HS-27A (cell line): ENCODE results near the gene AFF1.

Experiments
- DNase-seq: peaks from one replicate; pipeline ENCODE4 v3.0.0-alpha.2; 2012; ENCODE audit warnings: low read depth, missing footprints

AFF1 gene

GRCh38 chr4:86919561-86920223 is 15.1 kb upstream of the AFF1 start:
- DNase-seq, result no peak

- no peak for DNase-seq
Measured at GRCh38 chr4:86921608-86922252, 13.1 kb upstream of the AFF1 start.

- DNase-seq, result peak; percentile 82
Measured at GRCh38 chr4:86924811-86925210, 10.0 kb upstream of the AFF1 start.

- no peak for DNase-seq
Measured at GRCh38 chr4:86926435-86927086, 8.2 kb upstream of the AFF1 start.

GRCh38 chr4:86927843-86928395 is 6.9 kb upstream of the AFF1 start:
- DNase-seq, result peak; percentile 79

GRCh38 chr4:86928400-86929255 is 6.2 kb upstream of the AFF1 start:
- DNase-seq, result no peak

GRCh38 chr4:86934147-86934770 is 552 bp upstream of the AFF1 start:
- no peak for DNase-seq

- no peak for DNase-seq
Measured at GRCh38 chr4:86935566-86935852, 698 bp downstream of the AFF1 start.

- DNase-seq, result peak; percentile 69
Measured at GRCh38 chr4:86935853-86936733, 1.3 kb downstream of the AFF1 start.

GRCh38 chr4:86938771-86939520 is 4.1 kb downstream of the AFF1 start:
- DNase-seq, result no peak

GRCh38 chr4:86939729-86940575 is 5.1 kb downstream of the AFF1 start:
- no peak for DNase-seq

- no peak for DNase-seq
Measured at GRCh38 chr4:86940920-86941460, 6.2 kb downstream of the AFF1 start.

GRCh38 chr4:86942185-86942666 is 7.4 kb downstream of the AFF1 start:
- no peak for DNase-seq

GRCh38 chr4:86944964-86945781 is 10.4 kb downstream of the AFF1 start:
- no peak for DNase-seq

GRCh38 chr4:86946868-86947500 is 12.2 kb downstream of the AFF1 start:
- no peak for DNase-seq

- DNase-seq, result no peak
Measured at GRCh38 chr4:86947501-86948120, 12.8 kb downstream of the AFF1 start.

- no peak for DNase-seq
Measured at GRCh38 chr4:86948276-86948675, 13.5 kb downstream of the AFF1 start.
